NB4 (cell line): Measurements from ENCODE around the gene DTL.

Source experiments
- DNase-seq: peaks from one replicate; pipeline ENCODE4 v3.0.0; 2010; ENCODE audit warnings: low read depth
- H3K4me3 ChIP-seq: one replicate; pipeline ENCODE4 v1.5.1; 2011; ENCODE audit warnings: mild to moderate bottlenecking, low read depth, low read length, moderate library complexity
- MYC ChIP-seq: IDR thresholded peaks from 2 replicates; pipeline ENCODE4 v1.6.1; 2011; ENCODE audit warnings: low read depth, low read length
- POLR2A ChIP-seq: IDR thresholded peaks from 2 replicates; pipeline ENCODE4 v1.6.1; 2011; ENCODE audit warnings: mild to moderate bottlenecking; ENCODE audit not compliant: insufficient read length; ENCODE audit errors: extremely low read depth
- TF ChIP-seq, protein P1 (sequence below): IDR thresholded peaks from one replicate; pipeline ENCODE4 v1.5.1; 2012; ENCODE audit warnings: low read depth, low read length
- TF ChIP-seq, protein P2 (sequence below): IDR thresholded peaks from 2 replicates; pipeline ENCODE4 v1.6.1; 2011; ENCODE audit warnings: low read depth, low read length

The DTL gene

DNA sequence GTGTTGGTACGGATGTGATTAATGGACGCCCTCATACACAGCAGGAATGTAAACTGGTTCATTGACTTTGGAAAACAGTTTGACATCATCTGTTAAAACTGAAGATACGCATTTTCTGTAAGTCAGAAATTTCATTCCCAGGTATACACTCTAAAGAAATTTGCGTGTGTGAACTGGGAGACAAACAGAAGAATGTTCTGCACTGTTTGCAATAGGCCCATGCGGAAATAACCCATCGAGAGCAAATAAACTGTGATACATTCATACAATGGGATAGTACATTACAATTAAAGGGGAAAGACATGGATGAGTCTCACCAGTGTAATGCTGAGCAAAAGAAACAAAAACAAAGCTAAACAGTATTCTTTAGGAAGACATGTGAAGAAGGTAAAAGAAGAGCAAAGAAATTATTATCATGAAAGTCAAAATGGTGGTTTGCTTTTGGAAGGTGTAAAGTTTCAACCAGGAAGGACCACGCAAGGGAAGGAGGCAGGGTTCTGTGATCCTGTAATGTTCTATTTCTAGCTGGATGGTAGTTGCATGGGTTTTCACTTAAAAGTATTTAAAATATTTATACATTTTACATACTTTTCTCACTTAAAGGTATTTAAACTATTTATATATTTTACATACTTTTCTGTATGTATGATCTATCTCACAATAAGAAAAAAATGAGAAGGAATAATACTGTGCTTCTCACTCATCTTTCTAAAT lies 30.5 kb upstream of the DTL start:
- DNase-seq = no peak
- no peak overlapping the region for H3K4me3 ChIP-seq
- TF ChIP-seq, protein P1, sequence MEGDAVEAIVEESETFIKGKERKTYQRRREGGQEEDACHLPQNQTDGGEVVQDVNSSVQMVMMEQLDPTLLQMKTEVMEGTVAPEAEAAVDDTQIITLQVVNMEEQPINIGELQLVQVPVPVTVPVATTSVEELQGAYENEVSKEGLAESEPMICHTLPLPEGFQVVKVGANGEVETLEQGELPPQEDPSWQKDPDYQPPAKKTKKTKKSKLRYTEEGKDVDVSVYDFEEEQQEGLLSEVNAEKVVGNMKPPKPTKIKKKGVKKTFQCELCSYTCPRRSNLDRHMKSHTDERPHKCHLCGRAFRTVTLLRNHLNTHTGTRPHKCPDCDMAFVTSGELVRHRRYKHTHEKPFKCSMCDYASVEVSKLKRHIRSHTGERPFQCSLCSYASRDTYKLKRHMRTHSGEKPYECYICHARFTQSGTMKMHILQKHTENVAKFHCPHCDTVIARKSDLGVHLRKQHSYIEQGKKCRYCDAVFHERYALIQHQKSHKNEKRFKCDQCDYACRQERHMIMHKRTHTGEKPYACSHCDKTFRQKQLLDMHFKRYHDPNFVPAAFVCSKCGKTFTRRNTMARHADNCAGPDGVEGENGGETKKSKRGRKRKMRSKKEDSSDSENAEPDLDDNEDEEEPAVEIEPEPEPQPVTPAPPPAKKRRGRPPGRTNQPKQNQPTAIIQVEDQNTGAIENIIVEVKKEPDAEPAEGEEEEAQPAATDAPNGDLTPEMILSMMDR = no peak
- TF ChIP-seq MYC (no peak), POLR2A (no peak)
- TF ChIP-seq, protein P2, sequence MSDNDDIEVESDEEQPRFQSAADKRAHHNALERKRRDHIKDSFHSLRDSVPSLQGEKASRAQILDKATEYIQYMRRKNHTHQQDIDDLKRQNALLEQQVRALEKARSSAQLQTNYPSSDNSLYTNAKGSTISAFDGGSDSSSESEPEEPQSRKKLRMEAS = no peak

DNA sequence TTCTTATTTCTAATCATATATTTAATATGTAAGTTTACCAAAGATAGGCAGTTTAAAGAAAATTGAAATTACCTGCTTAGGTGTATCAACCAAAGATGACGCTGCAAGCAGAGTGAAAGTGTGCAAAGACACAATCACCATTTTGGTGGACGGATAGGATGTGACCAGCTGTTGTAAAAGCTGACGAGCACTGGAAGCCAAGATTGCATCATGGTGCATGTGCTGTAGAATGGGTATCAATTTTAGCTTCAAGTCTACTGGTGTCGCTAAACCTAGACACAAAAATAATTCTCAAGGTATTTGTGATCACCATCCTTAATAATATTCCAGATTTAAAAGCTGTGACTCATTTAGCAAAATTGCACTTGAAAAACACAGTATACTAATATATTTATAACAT lies 28.4 kb upstream of the DTL start:
- TF ChIP-seq, protein P2 = no peak
- TF ChIP-seq, protein P1 = no peak
- no peak for DNase-seq
- no peak overlapping the region for H3K4me3 ChIP-seq

DNA sequence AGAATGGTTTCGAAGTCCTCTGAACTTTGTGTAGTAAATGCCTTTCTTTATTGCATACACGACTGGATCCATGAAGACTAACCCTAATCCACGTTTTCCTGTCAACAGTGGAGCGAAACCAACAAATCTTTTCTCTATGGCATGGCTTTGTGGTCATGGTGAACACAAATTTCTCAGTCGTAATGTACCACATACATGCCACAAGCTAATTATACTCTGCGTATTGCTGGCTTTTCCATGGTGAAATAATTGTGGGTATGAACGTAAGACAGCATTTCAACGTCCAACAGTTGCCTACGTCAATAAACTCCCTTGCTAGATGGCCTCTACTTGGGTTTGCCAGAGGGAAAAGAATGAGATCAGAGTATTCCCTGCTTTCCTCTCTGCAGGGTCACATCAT lies 27.7 kb upstream of the DTL start:
- no peak for DNase-seq
- no peak for TF ChIP-seq POLR2A
- no peak for TF ChIP-seq MYC
- TF ChIP-seq, protein P2 = no peak
- TF ChIP-seq, protein P1 = no peak

DNA sequence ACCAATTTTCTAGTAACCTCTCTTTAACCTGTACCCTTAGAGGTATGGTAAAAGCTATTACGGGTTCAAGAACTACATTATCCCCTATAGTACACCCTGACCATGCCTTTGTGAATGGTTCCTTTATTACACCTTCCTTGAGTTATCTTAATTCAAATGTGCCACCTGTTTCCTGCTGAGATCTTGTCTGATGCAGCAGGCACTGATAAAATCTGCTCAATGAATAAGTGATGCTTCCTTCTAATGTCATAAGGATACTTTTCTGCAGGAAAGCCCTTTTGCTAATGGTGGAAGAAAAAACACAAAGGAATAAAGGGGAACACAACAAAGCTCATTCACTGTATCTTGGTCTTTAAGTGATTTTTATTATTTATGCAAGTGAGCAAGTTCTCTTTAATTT lies 26.0 kb upstream of the DTL start:
- no peak overlapping the region for H3K4me3 ChIP-seq
- TF ChIP-seq MYC (no peak), POLR2A (no peak)
- TF ChIP-seq, protein P2 = no peak
- TF ChIP-seq, protein P1 = no peak

More for the DNA sequence above, 27.7 kb upstream of the DTL start:
- no peak overlapping the region for H3K4me3 ChIP-seq

DNA sequence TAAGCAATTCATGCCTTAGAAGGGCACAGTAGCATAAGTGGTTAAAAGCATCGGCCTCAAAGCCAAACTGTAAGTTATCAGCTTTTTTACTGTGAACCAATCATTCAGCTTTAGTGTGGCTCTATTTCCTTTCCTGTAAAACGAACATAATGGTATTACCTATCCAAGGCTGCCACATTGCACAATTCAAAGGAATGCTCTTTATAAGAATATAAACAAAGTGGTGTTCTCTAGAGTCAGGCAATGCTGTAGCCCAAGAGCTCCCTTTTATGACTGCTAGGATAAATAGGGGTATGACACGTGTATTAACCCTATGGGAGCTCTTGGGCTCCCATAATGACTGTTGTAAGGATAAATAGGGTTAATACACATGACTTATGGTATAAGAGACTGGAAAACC lies 25.5 kb upstream of the DTL start:
- H3K4me3 ChIP-seq = no peak overlapping the region
- TF ChIP-seq, protein P2 = no peak
- TF ChIP-seq POLR2A = no peak
- TF ChIP-seq MYC = no peak
- TF ChIP-seq, protein P1 = no peak
- DNase-seq = no peak

More for the DNA sequence above, 26.0 kb upstream of the DTL start:
- no peak for DNase-seq
